ACHN (cell line): ENCODE results near the gene EN2.

Source experiments
- DNase-seq: peaks from one replicate; pipeline ENCODE4 v3.0.0-alpha.2; 2015
- in situ Hi-C: cut with HindIII; loops from 2 replicates; pipeline ENCODE4 v1.10.0; 2017; ENCODE audit warnings: low sequenced_read_pairs, low pct_ligation_motif_present, low pct_unique_long_range_greater_than_20kb

The EN2 gene

GRCh38 chr7:155491812-155492211 is 33.9 kb downstream of the EN2 start:
- DNase-seq: no peak
- in situ Hi-C loops: no loop called here

GRCh38 chr7:155493744-155494538 is 36.0 kb downstream of the EN2 start:
- in situ Hi-C loops: no loop called here

GRCh38 chr7:155494551-155494950 is 36.6 kb downstream of the EN2 start:
- in situ Hi-C loops: no loop called here

More at GRCh38 chr7:155493744-155494538, 36.0 kb downstream of the EN2 start:
- no peak for DNase-seq

GRCh38 chr7:155495440-155496248 is 37.7 kb downstream of the EN2 start:
- DNase-seq: no peak
- in situ Hi-C loops: no loop called here

More at GRCh38 chr7:155494551-155494950, 36.6 kb downstream of the EN2 start:
- DNase-seq: no peak

- in situ Hi-C loops: no loop called here
- no peak for DNase-seq
Measured at GRCh38 chr7:155496267-155497005, 38.5 kb downstream of the EN2 start.

- no peak for DNase-seq
- in situ Hi-C loops: no loop called here
Measured at GRCh38 chr7:155497149-155497901, 39.4 kb downstream of the EN2 start.

GRCh38 chr7:155505422-155505793 is 47.5 kb downstream of the EN2 start:
- DNase-seq: no peak
- in situ Hi-C loops: no loop called here

- in situ Hi-C loops: no loop called here
- DNase-seq: no peak
Measured at GRCh38 chr7:155506854-155507337, 49.0 kb downstream of the EN2 start.

GRCh38 chr7:155507576-155507975 is 49.6 kb downstream of the EN2 start:
- in situ Hi-C loops: no loop called here

GRCh38 chr7:155508376-155509358 is 50.7 kb downstream of the EN2 start:
- in situ Hi-C loops: no loop called here
- no peak for DNase-seq

More at GRCh38 chr7:155507576-155507975, 49.6 kb downstream of the EN2 start:
- no peak for DNase-seq

GRCh38 chr7:155509359-155509724 is 51.4 kb downstream of the EN2 start:
- in situ Hi-C loops: no loop called here
- DNase-seq: no peak

GRCh38 chr7:155509725-155510551 is 52.0 kb downstream of the EN2 start:
- in situ Hi-C loops: no loop called here
- no peak for DNase-seq

GRCh38 chr7:155510975-155511701 is 53.2 kb downstream of the EN2 start:
- DNase-seq: no peak
- in situ Hi-C loops: no loop called here

GRCh38 chr7:155511702-155511996 is 53.7 kb downstream of the EN2 start:
- DNase-seq: no peak
- in situ Hi-C loops: no loop called here

- in situ Hi-C loops: no loop called here
- no peak for DNase-seq
Measured at GRCh38 chr7:155512246-155512887, 54.4 kb downstream of the EN2 start.
